Hepatocyte (in vitro differentiated cells): ENCODE data around the gene ME3. TPM values are rescaled to one million over a fixed set of nuclear protein-coding genes. Genes with fewer than 3 reads are reported as not detected.
"Not testable (repeated sequence)": the region's sequence is repeated elsewhere in the genome, so short reads cannot be mapped to it uniquely, and the experiment has no call there.

ENCODE experiments used
- DNase-seq: peaks from one replicate; pipeline ENCODE4 v3.0.0-alpha.2; 2016; ENCODE audit warnings: low spot score
- H2AFZ ChIP-seq: fragments of 200-600 bp; sonication (generic); 2 replicates; pipeline ENCODE4 v1.6.0; 2016; ENCODE audit warnings: antibody characterized with exemption, mild to moderate bottlenecking
- H3K27ac ChIP-seq: fragments of 200-600 bp; sonication (generic); 2 replicates; pipeline ENCODE4 v1.5.1; 2016; ENCODE audit warnings: mild to moderate bottlenecking
- H3K27me3 ChIP-seq: fragments of 200-600 bp; sonication (generic); 2 replicates; pipeline ENCODE4 v1.6.1; 2016
- H3K36me3 ChIP-seq: fragments of 200-600 bp; sonication (generic); replicated peaks from 2 replicates; pipeline ENCODE4 v1.5.1; 2016; ENCODE audit warnings: low read depth; ENCODE audit not compliant: insufficient read depth
- H3K4me1 ChIP-seq: fragments of 200-600 bp; sonication (generic); 2 replicates; pipeline ENCODE4 v1.5.1; 2016; ENCODE audit warnings: mild to moderate bottlenecking, moderate library complexity; ENCODE audit not compliant: insufficient read depth
- H3K4me2 ChIP-seq: fragments of 200-600 bp; sonication (generic); 2 replicates; pipeline ENCODE4 v1.6.0; 2016
- H3K4me3 ChIP-seq: fragments of 200-600 bp; sonication (generic); 2 replicates; pipeline ENCODE4 v1.5.1; 2016; ENCODE audit warnings: mild to moderate bottlenecking
- H3K79me2 ChIP-seq: fragments of 200-600 bp; sonication (generic); 2 replicates; pipeline ENCODE4 v1.6.0; 2017; ENCODE audit warnings: mild to moderate bottlenecking
- H3K9me2 ChIP-seq: fragments of 200-600 bp; sonication (generic); replicated peaks from 2 replicates; pipeline ENCODE4 v1.6.0; 2017; ENCODE audit warnings: mild to moderate bottlenecking; ENCODE audit not compliant: insufficient read depth
- H3K9me3 ChIP-seq: fragments of 200-600 bp; sonication (generic); 2 replicates; pipeline ENCODE4 v1.5.1; 2016; ENCODE audit warnings: low read depth, mild to moderate bottlenecking
- H4K20me1 ChIP-seq: fragments of 200-600 bp; sonication (generic); 2 replicates; pipeline ENCODE4 v1.6.0; 2016; ENCODE audit warnings: mild to moderate bottlenecking; ENCODE audit not compliant: insufficient read depth, poor library complexity, severe bottlenecking
- EZH2 ChIP-seq: fragments of 200-600 bp; sonication (generic); IDR thresholded peaks from 2 replicates; pipeline ENCODE4 v1.6.1; 2016; ENCODE audit warnings: antibody characterized with exemption, mild to moderate bottlenecking, borderline replicate concordance
- EZH2phosphoT487 ChIP-seq: fragments of 200-600 bp; sonication (generic); IDR thresholded peaks from one replicate; pipeline ENCODE4 v1.6.1; 2018; ENCODE audit warnings: antibody characterized with exemption, mild to moderate bottlenecking, low read depth, moderate library complexity; ENCODE audit not compliant: unreplicated experiment, severe bottlenecking
- WGBS: methylation state at CpG from one replicate; pipeline ENCODE4 v1.1.6; 2016; ENCODE audit warnings: low lambda C conversion rate; ENCODE audit errors: missing lambda C conversion rate; 5-methylcytosine and 5-hydroxymethylcytosine counted together
- polyA plus RNA-seq: library from polyadenylated mRNA; unstranded; fragments of >200 nt; fragmentation: Nextera tagmentation; extraction: Ambion mirVana; gene quantifications from 2 replicates; pipeline ENCODE4 v1.2.1, GENCODE V29; 2016
- total RNA-seq: library from RNA; depleted of rRNA; stranded (reverse); fragments of >200 nt; gene quantifications from 2 replicates; pipeline ENCODE4 v1.2.3, GENCODE V29; 2014
- TF ChIP-seq, protein P1 (sequence below): fragments of 200-600 bp; sonication (generic); IDR thresholded peaks from 2 replicates; pipeline ENCODE4 v1.5.1; 2016; ENCODE audit warnings: antibody characterized with exemption, mild to moderate bottlenecking; ENCODE audit not compliant: poor library complexity

ME3 gene
- total and polyA plus RNA-seq, 2 experiments from 2014 or later: 10.3 to 16.1 TPM

DNA sequence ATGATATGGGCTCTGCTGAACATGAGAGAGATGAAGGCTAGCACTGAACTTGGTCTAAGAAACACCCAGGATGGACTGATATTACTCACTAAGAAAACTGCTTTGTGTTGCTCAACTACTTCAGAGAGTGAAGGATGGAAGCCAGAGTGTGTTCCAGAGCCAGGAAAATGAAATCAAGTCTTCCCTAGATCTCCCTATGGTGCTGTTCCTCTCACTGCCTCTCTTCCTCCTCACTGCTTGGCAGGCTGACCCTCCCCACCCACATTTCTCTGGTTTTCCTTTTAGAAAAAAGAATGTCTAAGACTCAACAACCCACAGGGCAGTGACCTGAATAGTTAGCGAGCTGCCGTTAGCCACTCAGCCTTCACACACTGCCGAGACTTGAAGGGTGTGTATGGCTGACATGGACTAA lies 232.1 kb downstream of the ME3 start:
- Histone ChIP-seq H3K4me2 (no peak overlapping the region), H2AFZ (no peak overlapping the region), H3K4me3 (no peak overlapping the region), H3K4me1 (no peaks in the 10 kb centered on the region), H3K9me3 (no peaks in the 10 kb centered on the region), H3K36me3 (no peaks in the 10 kb centered on the region), H3K27ac (no peak overlapping the region), H3K27me3 (no peaks in the 10 kb centered on the region), H3K9me2 (no peaks in the 10 kb centered on the region), H4K20me1 (no peaks in the 10 kb centered on the region), H3K79me2 (no peaks in the 10 kb centered on the region)
- TF ChIP-seq EZH2phosphoT487 (no peak), EZH2 (no peak)
- WGBS: 86% methylated on average over 3 of the region's 3 CpGs
- DNase-seq: no peak

DNA sequence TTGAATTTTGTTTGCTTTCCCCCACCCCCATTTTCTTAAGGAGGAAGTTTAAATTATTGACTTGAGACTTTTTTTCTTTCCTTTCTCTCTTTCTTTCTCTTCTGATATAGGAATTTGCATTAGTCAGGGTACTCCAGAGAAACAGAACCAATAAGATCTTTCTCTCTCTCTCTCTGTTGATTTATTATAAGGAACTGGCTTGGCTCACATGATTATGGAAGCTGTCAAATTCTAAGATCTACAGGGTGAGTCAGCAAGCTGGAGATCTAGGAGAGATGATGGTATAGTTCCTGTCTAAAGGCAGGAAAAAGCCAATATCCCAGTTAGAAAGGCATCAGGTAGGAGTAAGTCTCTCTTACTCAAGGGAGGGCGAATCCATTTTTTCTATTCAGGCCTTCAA lies 233.7 kb downstream of the ME3 start:
- TF ChIP-seq EZH2phosphoT487 (no peak), EZH2 (no peak)
- TF ChIP-seq, protein P1, sequence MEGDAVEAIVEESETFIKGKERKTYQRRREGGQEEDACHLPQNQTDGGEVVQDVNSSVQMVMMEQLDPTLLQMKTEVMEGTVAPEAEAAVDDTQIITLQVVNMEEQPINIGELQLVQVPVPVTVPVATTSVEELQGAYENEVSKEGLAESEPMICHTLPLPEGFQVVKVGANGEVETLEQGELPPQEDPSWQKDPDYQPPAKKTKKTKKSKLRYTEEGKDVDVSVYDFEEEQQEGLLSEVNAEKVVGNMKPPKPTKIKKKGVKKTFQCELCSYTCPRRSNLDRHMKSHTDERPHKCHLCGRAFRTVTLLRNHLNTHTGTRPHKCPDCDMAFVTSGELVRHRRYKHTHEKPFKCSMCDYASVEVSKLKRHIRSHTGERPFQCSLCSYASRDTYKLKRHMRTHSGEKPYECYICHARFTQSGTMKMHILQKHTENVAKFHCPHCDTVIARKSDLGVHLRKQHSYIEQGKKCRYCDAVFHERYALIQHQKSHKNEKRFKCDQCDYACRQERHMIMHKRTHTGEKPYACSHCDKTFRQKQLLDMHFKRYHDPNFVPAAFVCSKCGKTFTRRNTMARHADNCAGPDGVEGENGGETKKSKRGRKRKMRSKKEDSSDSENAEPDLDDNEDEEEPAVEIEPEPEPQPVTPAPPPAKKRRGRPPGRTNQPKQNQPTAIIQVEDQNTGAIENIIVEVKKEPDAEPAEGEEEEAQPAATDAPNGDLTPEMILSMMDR: no peak
- WGBS: 95% methylated on average over 1 of the region's 1 CpG
- no peaks in the 10 kb centered on the region for H3K79me2 ChIP-seq
- no peaks in the 10 kb centered on the region for H3K9me2 ChIP-seq
- no peaks in the 10 kb centered on the region for H3K9me3 ChIP-seq
- no peaks in the 10 kb centered on the region for H3K27me3 ChIP-seq
- H3K4me1 ChIP-seq: no peaks in the 10 kb centered on the region
- H3K27ac ChIP-seq: no peak overlapping the region
- no peak overlapping the region for H3K4me3 ChIP-seq
- DNase-seq: no peak
- H3K4me2 ChIP-seq: no peak overlapping the region
- H2AFZ ChIP-seq: no peak overlapping the region
- no peaks in the 10 kb centered on the region for H3K36me3 ChIP-seq
- H4K20me1 ChIP-seq: no peaks in the 10 kb centered on the region

DNA sequence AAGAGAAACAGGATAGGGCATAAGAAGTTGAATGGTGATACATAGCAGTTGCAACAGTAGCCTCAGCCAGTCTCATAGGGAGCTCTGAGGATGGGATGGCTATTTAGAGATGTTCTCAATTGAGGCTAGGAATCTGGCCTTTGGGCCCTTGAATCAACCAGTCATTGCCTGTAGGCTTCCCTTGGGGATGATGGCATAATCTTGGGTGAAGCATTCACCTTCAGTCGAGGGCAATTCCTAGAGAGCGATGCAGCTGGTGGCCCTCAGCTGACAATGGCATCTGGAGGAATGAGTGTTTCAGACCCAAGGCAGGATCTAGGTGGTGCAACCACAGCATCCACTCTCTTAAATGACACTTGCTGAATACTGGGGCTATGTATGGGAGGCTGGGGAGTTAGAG lies 236.7 kb downstream of the ME3 start:
- no peak overlapping the region for H2AFZ ChIP-seq
- WGBS: 97% methylated on average over 2 of the region's 2 CpGs

DNA sequence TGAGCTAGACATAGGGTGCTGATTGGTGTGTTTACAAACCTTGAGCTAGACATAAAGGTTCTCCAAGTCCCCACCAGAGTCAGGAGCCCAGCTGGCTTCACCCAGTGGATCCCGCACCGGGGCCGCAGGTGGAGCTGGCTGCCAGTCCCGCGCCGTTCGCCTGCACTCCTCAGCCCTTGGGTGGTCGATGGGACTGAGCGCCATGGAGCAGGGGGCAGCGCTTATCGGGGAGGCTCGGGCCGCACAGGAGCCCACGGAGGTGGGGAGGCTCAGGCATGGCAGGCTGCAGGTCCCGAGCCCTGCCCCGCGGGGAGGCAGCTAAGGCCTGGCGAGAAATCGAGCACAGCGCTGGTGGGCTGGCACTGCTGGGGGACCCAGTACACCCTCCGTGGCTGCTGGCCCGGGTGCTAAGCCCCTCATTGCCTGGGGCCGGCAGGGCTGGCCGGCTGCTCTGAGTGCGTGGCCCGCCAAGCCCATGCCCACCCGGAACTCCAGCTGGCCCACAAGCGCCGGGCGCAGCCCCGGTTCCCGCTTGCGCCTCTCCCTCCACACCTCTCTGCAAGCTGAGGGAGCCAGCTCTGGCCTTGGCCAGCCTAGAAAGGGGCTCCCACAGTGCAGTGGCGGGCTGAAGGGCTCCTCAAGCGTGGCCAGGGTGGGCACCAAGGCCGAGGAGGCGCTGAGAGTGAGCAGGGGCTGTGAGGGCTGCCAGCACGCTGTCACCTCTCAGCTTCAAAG lies 238.9 kb downstream of the ME3 start:
- H3K4me2 ChIP-seq, H4K20me1 ChIP-seq, H3K9me2 ChIP-seq, DNase-seq, H3K27me3 ChIP-seq, H2AFZ ChIP-seq, H3K27ac ChIP-seq, H3K79me2 ChIP-seq, H3K4me1 ChIP-seq, H3K9me3 ChIP-seq, H3K36me3 ChIP-seq, H3K4me3 ChIP-seq: not testable (repeated sequence)
- 97% methylated on average over 34 of the region's 38 CpGs for WGBS

More for the DNA sequence above, 236.7 kb downstream of the ME3 start:
- Histone ChIP-seq H3K79me2 (no peaks in the 10 kb centered on the region), H3K4me2 (no peak overlapping the region), H4K20me1 (no peaks in the 10 kb centered on the region), H3K36me3 (no peaks in the 10 kb centered on the region), H3K9me2 (no peaks in the 10 kb centered on the region), H3K4me1 (no peaks in the 10 kb centered on the region), H3K4me3 (no peak overlapping the region), H3K27ac (no peak overlapping the region), H3K27me3 (no peaks in the 10 kb centered on the region), H3K9me3 (no peaks in the 10 kb centered on the region)
- TF ChIP-seq EZH2 (no peak), EZH2phosphoT487 (no peak)
- TF ChIP-seq, protein P1: no peak
- DNase-seq: no peak
